OCI-LY7 (cell line): ENCODE data around the gene RSAD2. TPM values are rescaled to one million over a fixed set of nuclear protein-coding genes. Genes with fewer than 3 reads are reported as not detected.

Source experiments
- Bru-seq: library from RNA; stranded (reverse); fragments of 400-500 nt; gene quantifications from one replicate; lab custom pipeline; 2021; lab: Mats Ljungman, UMichigan
- BruChase-seq, 2 experiments: library from RNA; stranded (reverse); fragments of 400-500 nt; gene quantifications; one replicate each; lab custom pipeline; 2021; lab: Mats Ljungman, UMichigan
- BruUV-seq: library from RNA; stranded (reverse); fragments of 400-500 nt; replicated peaks from 2 replicates; lab custom pipeline; 2021; lab: Mats Ljungman, UMichigan
- CTCF ChIA-PET: fragments of 300-600 bp; sonication (Branson Sonifier 250); formaldehyde crosslinking; loops from one replicate; lab custom pipeline; 2022; ENCODE audit warnings: antibody characterized with exemption; ENCODE audit not compliant: unreplicated experiment; lab: Charles Lee
- POLR2A ChIA-PET: fragments of 300-600 bp; sonication (Branson Sonifier 250); formaldehyde crosslinking; loops from one replicate; lab custom pipeline; 2022; ENCODE audit warnings: antibody characterized with exemption; lab: Charles Lee
- DNase-seq: peaks from one replicate; pipeline ENCODE4 v3.0.0-alpha.2; 2015; ENCODE audit warnings: low spot score
- H2AFZ ChIP-seq: fragments of 200-600 bp; sonication (generic), shearing (Covaris generic); 2 replicates; pipeline ENCODE4 v1.6.1; 2014; ENCODE audit warnings: mild to moderate bottlenecking, antibody characterized with exemption, low read length, moderate library complexity
- H3K27ac ChIP-seq: fragments of 200-600 bp; sonication (generic); 2 replicates; pipeline ENCODE4 v1.5.1; 2014; ENCODE audit warnings: mixed run types, low read depth, mild to moderate bottlenecking, moderate library complexity, low read length, inconsistent platforms; ENCODE audit not compliant: poor library complexity, severe bottlenecking
- H3K36me3 ChIP-seq: fragments of 200-600 bp; sonication (generic); 2 replicates; pipeline ENCODE4 v1.6.1; 2014; ENCODE audit warnings: mild to moderate bottlenecking, antibody characterized with exemption, low read length, moderate library complexity, mixed read lengths; ENCODE audit not compliant: insufficient read depth
- H3K4me1 ChIP-seq: fragments of 200-600 bp; sonication (generic); 2 replicates; pipeline ENCODE4 v1.5.1; 2014; ENCODE audit warnings: mild to moderate bottlenecking, low read length; ENCODE audit not compliant: insufficient read depth, poor library complexity, severe bottlenecking
- H3K4me2 ChIP-seq: fragments of 200-600 bp; sonication (generic); 2 replicates; pipeline ENCODE4 v1.6.1; 2014; ENCODE audit warnings: mild to moderate bottlenecking, low read length
- H3K4me3 ChIP-seq: fragments of 200-600 bp; sonication (generic); 2 replicates; pipeline ENCODE4 v1.5.1; 2014; ENCODE audit warnings: mild to moderate bottlenecking, low read depth, low read length; ENCODE audit not compliant: poor library complexity, severe bottlenecking
- H3K79me2 ChIP-seq: fragments of 200-600 bp; sonication (generic); 2 replicates; pipeline ENCODE4 v1.6.1; 2016; ENCODE audit warnings: low read depth, mild to moderate bottlenecking, low read length, moderate library complexity, mixed read lengths; ENCODE audit not compliant: insufficient read depth
- H3K9me2 ChIP-seq: fragments of 200-600 bp; sonication (generic); 2 replicates; pipeline ENCODE4 v1.6.1; 2016; ENCODE audit warnings: mild to moderate bottlenecking, low read length, mixed read lengths; ENCODE audit not compliant: insufficient read depth
- H3K9me3 ChIP-seq: fragments of 200-600 bp; sonication (generic); 2 replicates; pipeline ENCODE4 v1.6.1; 2014; ENCODE audit warnings: mild to moderate bottlenecking, mixed run types, low read length, mixed read lengths
- H4K20me1 ChIP-seq: fragments of 200-600 bp; sonication (generic); 2 replicates; pipeline ENCODE4 v1.6.1; 2014; ENCODE audit warnings: mild to moderate bottlenecking, antibody characterized with exemption, low read length, moderate library complexity, mixed read lengths; ENCODE audit not compliant: insufficient read depth
- EZH2phosphoT487 ChIP-seq: fragments of 200-600 bp; sonication (generic); IDR thresholded peaks from 2 replicates; pipeline ENCODE4 v1.6.1; 2018; ENCODE audit warnings: low read depth, borderline replicate concordance, mild to moderate bottlenecking, mixed run types, antibody characterized with exemption, low read length, moderate library complexity, mixed read lengths
- intact Hi-C: fragments of 100-400 bp; cut with micrococcal nuclease; formaldehyde crosslinking; loops from one replicate; pipeline ENCODE4 v1.10.0; 2022; ENCODE audit not compliant: unreplicated experiment
- long read RNA-seq: library from polyadenylated mRNA; stranded (forward); transcript quantifications from one replicate; pipeline ENCODE4 v2.0.0, GENCODE V29; 2022
- total RNA-seq, 2 experiments: library from RNA; depleted of rRNA in 1 of 2; stranded (reverse); fragments of >200 nt in 1 of 2; shearing (Covaris generic) in 1 of 2; gene quantifications; 2 replicates each; pipeline ENCODE4 v1.2.3, GENCODE V29; 2014 to 2022
- TF ChIP-seq, protein P1 (sequence below): fragments of 200-600 bp; sonication (generic); conservative IDR thresholded peaks from 2 replicates; pipeline ENCODE4 v1.5.1; 2014; ENCODE audit warnings: mild to moderate bottlenecking, antibody characterized with exemption, low read length, moderate library complexity, mixed read lengths

Gene RSAD2, protein sequence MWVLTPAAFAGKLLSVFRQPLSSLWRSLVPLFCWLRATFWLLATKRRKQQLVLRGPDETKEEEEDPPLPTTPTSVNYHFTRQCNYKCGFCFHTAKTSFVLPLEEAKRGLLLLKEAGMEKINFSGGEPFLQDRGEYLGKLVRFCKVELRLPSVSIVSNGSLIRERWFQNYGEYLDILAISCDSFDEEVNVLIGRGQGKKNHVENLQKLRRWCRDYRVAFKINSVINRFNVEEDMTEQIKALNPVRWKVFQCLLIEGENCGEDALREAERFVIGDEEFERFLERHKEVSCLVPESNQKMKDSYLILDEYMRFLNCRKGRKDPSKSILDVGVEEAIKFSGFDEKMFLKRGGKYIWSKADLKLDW
- total RNA-seq (2014; rRNA removed; shearing (Covaris generic)) (not detected in 2 replicates), total RNA-seq (2022) (not detected in 2 replicates), Bru-seq, nascent RNA (percentile 11 among the genes with signal in this experiment), BruChase-seq, experiment 1, labeled RNA remaining after a 6-hour chase (percentile 10 among the genes with signal in this experiment), BruChase-seq, experiment 2, labeled RNA remaining after a 2-hour chase (percentile 14 among the genes with signal in this experiment)
- long read RNA-seq, partial matches to known transcripts, result 0 of 1 reads
- long read RNA-seq, other reads (novel, unspliced or antisense), result 1 of 1 reads

DNA sequence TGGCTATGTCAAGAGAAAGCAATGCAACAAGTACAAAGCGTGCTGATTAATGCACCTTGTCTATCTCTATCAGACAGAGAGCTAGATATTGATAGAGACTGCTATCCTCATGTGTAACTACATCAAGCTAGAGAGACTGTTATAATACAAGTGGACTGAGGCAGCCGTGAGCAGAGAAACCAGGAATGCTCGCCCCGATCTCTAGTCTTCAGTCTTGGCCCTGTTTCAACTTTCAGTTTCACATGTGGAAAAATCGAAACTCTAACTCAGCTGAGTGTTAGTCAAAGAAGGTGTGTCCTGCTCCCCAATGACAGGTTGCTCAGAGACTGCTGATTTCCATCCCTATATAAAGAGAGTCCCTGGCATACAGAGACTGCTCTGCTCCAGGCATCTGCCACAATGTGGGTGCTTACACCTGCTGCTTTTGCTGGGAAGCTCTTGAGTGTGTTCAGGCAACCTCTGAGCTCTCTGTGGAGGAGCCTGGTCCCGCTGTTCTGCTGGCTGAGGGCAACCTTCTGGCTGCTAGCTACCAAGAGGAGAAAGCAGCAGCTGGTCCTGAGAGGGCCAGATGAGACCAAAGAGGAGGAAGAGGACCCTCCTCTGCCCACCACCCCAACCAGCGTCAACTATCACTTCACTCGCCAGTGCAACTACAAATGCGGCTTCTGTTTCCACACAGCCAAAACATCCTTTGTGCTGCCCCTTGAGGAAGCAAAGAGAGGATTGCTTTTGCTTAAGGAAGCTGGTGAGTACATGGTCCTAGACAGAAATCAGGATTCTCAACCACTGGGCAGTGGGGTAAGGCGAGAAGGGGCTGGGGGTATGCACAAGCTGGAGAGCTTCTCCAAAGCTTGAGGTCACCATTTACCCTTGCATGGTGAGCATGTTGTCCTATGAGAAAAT, at the start of gene RSAD2:
Gene RSAD2 (plus strand): TSS at position 376 of the 903 bp plus-strand sequence. CDS start 24 bp downstream, at position 400.
- Histone ChIP-seq H2AFZ (no peak within 1 kb of the TSS; the same call in 1 of the 2 replicates), H3K9me3 (peaks cover 11% of the 10 kb centered on the region), H3K4me3 (peak within 1 kb of the TSS; percentile 39), H4K20me1 (no peaks in the 10 kb centered on the region), H3K36me3 (no peaks in the 10 kb centered on the region), H3K9me2 (no peaks in the 10 kb centered on the region), H3K4me2 (peak within 1 kb of the TSS; percentile 61), H3K79me2 (no peaks in the 10 kb centered on the region), H3K27ac (no peak within 1 kb of the TSS), H3K4me1 (no peaks in the 10 kb centered on the region)
- POLR2A ChIA-PET, result interaction anchor here (1.1 to 1.4 kb wide), 3 partner anchors 9 to 19 kb away, joined by 3 to 6 read pairs (median 3); no protein-coding TSS in a partner anchor
- intact Hi-C loops, result no loop called here
- CTCF ChIA-PET, result interaction anchor here (0.9 kb wide), 1 partner anchor 20 kb away, joined by 3 read pairs; no protein-coding TSS in a partner anchor
- no TSS peak for BruUV-seq
- no peak for TF ChIP-seq EZH2phosphoT487
- TF ChIP-seq, protein P1, sequence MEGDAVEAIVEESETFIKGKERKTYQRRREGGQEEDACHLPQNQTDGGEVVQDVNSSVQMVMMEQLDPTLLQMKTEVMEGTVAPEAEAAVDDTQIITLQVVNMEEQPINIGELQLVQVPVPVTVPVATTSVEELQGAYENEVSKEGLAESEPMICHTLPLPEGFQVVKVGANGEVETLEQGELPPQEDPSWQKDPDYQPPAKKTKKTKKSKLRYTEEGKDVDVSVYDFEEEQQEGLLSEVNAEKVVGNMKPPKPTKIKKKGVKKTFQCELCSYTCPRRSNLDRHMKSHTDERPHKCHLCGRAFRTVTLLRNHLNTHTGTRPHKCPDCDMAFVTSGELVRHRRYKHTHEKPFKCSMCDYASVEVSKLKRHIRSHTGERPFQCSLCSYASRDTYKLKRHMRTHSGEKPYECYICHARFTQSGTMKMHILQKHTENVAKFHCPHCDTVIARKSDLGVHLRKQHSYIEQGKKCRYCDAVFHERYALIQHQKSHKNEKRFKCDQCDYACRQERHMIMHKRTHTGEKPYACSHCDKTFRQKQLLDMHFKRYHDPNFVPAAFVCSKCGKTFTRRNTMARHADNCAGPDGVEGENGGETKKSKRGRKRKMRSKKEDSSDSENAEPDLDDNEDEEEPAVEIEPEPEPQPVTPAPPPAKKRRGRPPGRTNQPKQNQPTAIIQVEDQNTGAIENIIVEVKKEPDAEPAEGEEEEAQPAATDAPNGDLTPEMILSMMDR, result no peak
- no peak for DNase-seq

DNA sequence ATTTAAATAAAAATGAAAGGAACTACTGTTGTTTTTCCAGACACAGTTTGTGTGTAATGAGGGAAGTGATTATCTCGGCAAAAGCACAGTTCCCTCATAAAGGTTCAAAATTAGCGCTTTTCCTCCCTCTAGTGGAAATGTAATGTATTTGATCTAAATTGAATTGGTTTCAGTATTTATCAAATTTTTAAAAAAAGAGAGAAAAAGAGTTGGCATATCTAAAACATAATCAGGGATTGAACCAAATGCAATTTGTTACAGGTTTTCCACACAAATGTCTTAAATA, 49.3 kb upstream of the RSAD2 start:
- TF ChIP-seq, protein P1, result peak; percentile 85
- no peak for TF ChIP-seq EZH2phosphoT487
- POLR2A ChIA-PET, result no interaction called here
- Histone ChIP-seq H3K9me3 (peaks cover 16% of the 10 kb centered on the region), H3K4me2 (peak overlapping the region; percentile 23; the same call in 1 of the 2 replicates), H3K4me1 (peaks cover 20% of the 10 kb centered on the region), H3K79me2 (no peaks in the 10 kb centered on the region), H3K4me3 (no peak overlapping the region), H3K27ac (no peak overlapping the region), H2AFZ (peak overlapping the region; percentile 80; the same call in 1 of the 2 replicates), H3K9me2 (no peaks in the 10 kb centered on the region), H3K36me3 (no peaks in the 10 kb centered on the region), H4K20me1 (no peaks in the 10 kb centered on the region)
- DNase-seq, result peak; percentile 66
- intact Hi-C loops, result loop anchor here (2.0 to 10.0 kb wide), 3 partner anchors 55 to 476 kb away; no protein-coding TSS in a partner anchor
- CTCF ChIA-PET, result no interaction called here
- no TSS peak for BruUV-seq
